PC-3 (cell line): ENCODE measurements around the gene SLC9A9.

Source experiments
- EZH2 ChIP-seq: fragments of 300-600 bp; sonication (generic); IDR thresholded peaks from one replicate; pipeline ENCODE4 v1.6.1; 2017; ENCODE audit warnings: antibody characterized with exemption, mild to moderate bottlenecking, low read length; ENCODE audit not compliant: unreplicated experiment
- EZH2phosphoT487 ChIP-seq: fragments of 300-600 bp; sonication (generic); IDR thresholded peaks from 2 replicates; pipeline ENCODE4 v1.6.1; 2018; ENCODE audit warnings: mild to moderate bottlenecking, antibody characterized with exemption, low read length, borderline replicate concordance
- TF ChIP-seq, protein P1 (sequence below): fragments of 300-600 bp; sonication (generic); conservative IDR thresholded peaks from 2 replicates; pipeline ENCODE4 v1.5.1; 2017; ENCODE audit warnings: antibody characterized with exemption, low read depth, mild to moderate bottlenecking, low read length

DNA sequence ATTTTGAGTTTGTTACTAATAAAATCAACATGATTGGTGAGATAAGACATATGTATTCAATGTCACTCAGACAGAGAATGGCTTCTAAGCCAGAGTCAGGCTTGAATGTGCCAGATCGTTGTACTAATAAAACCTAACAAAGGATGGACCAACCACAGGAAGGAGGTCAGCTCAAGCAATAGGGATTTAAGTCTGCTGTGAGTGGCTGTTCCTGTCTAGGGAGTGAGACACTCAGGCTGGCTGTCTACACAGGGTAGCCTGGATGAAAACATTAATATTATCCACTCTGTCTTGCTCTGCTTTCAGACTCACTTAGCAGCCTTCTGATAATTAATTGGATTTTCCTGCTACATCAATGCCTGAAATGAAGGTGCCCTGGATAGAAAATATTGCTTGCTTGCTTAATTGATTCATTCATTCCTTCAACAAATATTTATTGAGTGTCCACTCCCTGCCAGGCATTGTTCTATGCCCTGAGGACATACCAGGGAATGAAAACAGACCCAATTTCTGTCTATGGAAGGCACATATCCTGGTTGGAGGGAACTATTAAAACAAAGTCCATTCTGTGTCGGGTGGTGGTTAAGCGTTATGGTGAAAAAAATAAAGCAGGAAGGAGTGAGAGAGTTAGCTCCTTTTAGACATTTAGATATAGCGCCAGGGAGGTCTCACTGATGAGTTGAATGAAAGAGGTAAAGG, 489.3 kb downstream of the SLC9A9 start:
- TF ChIP-seq, protein P1, sequence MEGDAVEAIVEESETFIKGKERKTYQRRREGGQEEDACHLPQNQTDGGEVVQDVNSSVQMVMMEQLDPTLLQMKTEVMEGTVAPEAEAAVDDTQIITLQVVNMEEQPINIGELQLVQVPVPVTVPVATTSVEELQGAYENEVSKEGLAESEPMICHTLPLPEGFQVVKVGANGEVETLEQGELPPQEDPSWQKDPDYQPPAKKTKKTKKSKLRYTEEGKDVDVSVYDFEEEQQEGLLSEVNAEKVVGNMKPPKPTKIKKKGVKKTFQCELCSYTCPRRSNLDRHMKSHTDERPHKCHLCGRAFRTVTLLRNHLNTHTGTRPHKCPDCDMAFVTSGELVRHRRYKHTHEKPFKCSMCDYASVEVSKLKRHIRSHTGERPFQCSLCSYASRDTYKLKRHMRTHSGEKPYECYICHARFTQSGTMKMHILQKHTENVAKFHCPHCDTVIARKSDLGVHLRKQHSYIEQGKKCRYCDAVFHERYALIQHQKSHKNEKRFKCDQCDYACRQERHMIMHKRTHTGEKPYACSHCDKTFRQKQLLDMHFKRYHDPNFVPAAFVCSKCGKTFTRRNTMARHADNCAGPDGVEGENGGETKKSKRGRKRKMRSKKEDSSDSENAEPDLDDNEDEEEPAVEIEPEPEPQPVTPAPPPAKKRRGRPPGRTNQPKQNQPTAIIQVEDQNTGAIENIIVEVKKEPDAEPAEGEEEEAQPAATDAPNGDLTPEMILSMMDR: no peak
- no peak for TF ChIP-seq EZH2
- TF ChIP-seq EZH2phosphoT487: no peak
